Activated CD4-positive, alpha-beta T cell treated with anti-CD3 and anti-CD28 coated beads, Interleukin-2, amount 50 U/mL, for 48 hours (primary cell): ENCODE data around the gene BANP.
"Not testable (repeated sequence)": the region's sequence is repeated elsewhere in the genome, so short reads cannot be mapped to it uniquely, and the experiment has no call there.

Source experiments
- DNase-seq, 2 experiments: peaks; one replicate each; pipeline ENCODE4 v3.0.0-alpha.2; 2020

Gene BANP, protein sequence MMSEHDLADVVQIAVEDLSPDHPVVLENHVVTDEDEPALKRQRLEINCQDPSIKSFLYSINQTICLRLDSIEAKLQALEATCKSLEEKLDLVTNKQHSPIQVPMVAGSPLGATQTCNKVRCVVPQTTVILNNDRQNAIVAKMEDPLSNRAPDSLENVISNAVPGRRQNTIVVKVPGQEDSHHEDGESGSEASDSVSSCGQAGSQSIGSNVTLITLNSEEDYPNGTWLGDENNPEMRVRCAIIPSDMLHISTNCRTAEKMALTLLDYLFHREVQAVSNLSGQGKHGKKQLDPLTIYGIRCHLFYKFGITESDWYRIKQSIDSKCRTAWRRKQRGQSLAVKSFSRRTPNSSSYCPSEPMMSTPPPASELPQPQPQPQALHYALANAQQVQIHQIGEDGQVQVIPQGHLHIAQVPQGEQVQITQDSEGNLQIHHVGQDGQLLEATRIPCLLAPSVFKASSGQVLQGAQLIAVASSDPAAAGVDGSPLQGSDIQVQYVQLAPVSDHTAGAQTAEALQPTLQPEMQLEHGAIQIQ

GRCh38 chr16:87950765-87951551, at the start of gene BANP:
BANP (plus strand) TSS chr16:87951434; CDS start chr16:87975116, 23,682 bp downstream.
- DNase-seq, result peak; percentile 96 to 97

DNA sequence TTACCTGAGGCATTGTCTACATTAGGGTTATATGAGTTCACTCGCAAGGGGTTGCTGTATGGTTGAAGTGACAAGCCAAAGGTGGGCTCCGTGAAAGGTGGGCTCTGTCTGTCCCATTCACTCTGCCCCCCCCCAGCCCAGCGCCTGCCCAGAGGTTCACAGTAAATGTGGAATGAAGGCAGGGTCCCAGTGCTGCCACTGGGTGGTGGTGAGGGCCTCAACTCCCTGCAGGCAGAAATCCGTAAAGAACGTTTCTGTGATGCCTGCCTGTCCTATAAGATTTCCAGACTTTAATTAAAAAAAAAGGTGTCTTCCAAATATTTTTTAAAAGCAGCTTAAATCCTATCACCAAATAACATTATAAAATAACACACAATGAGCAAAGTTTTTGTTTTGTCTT, 46.3 kb upstream of the BANP start:
- DNase-seq, result not testable (repeated sequence)

DNA sequence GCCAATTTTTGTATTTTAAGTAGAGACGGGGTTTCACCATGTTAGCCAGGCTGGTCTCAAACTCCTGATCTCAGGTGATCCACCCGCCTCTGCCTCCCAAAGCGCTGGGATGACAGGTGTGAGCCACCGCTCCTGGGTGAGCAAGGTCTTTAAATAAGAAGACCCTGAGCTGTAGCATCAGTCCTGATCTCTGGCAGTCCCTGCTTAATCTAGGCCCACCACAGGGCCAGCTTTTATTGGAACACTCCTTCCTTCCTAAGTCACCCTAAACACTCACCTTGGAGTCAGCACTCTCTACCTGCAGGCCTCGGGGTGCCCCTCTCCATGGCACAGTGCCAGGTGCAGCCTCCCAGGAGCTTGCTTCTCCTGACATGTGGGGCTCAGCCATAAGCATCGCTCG, 45.7 kb upstream of the BANP start:
- not testable (repeated sequence) for DNase-seq

DNA sequence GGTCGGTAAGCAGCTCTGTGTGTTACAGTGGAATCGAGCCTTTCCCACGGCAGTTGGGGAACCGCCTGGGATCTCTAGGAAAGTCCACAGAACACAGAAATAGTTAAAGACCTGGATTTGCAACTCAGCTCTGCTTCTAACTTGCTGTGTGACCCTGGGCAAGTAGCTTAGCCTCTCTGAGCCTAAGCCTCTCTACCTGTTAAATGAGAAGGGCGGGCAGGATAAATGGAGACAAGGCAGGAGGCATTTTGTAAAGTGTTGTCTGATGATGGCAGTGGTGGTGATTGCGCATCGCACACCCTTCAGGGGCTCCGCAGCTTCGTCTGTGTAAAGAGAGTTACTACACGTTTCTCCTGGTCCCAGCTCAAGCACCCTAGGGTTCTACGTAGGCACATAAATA, 43.1 kb upstream of the BANP start:
- DNase-seq, result not testable (repeated sequence)

DNA sequence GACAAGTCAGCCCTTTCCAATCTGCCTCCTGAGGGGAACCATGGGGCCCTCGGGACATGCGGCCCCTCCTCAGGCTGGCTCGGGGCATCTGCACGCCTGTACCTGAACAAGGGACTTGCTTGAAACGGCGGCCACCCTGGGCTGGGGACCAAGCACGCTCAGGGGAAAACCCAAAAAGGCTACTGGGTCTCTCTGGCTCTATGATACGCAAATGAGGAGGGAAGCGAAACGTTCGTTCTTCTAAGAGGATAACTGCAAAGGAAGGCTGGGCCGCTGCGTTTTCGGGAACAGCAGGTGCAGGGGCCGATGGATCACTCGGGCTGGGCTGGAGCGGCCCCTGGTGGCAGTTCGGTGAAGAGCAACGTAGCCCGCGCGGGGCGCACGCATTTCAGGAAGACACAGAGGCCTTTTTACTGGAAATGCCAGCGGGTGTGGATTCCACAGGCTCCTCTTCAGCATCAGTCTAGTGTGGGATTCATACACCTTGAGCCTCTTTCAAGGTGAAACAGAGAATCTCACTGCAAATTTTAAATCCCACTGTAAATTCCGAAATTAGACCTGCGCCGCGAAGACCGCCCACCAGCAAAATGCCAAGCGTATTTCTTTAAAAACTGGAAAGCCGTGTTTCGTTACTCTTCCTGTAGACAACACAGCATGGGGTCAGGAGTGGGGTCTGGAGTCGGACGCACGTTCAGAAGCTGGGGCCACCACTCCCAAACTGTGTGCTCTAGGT, 41.9 kb upstream of the BANP start:
- peak; percentile 93 to 95 for DNase-seq

DNA sequence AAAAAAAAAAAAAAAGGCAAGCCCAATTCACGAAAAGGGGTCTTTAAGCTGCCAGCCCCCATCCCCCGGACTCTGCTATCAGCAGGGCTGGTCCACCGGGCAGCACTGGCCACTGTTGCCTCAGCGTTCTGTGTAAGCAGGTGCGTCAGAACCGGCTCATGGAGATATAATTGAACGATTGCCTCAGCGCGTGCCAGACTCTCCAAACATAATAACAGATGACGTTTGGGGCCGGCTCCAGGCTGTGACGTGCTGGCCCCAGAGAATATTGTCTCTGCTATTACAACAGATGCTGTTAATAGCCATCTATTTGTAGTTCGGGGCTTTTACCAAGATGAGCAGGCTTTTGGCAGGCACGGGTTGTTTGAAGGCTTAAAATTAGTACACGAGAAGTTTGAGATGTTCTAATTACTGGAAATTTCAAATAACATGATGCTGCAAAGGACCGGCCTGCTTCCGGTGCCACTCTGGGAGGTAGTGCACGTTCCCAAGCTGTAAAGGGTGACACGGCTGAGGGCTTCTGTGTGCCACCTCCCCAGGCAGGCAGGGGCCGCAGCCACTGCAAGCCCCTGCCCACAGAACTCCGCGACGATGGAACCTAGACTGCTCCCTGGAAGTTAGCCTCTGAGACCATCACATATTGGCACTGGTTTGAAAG, 40.0 kb upstream of the BANP start:
- not testable (repeated sequence) for DNase-seq

- not testable (repeated sequence) for DNase-seq
These were observed 38.5 kb upstream of the BANP start for GRCh38 chr16:87912691-87913090.

DNA sequence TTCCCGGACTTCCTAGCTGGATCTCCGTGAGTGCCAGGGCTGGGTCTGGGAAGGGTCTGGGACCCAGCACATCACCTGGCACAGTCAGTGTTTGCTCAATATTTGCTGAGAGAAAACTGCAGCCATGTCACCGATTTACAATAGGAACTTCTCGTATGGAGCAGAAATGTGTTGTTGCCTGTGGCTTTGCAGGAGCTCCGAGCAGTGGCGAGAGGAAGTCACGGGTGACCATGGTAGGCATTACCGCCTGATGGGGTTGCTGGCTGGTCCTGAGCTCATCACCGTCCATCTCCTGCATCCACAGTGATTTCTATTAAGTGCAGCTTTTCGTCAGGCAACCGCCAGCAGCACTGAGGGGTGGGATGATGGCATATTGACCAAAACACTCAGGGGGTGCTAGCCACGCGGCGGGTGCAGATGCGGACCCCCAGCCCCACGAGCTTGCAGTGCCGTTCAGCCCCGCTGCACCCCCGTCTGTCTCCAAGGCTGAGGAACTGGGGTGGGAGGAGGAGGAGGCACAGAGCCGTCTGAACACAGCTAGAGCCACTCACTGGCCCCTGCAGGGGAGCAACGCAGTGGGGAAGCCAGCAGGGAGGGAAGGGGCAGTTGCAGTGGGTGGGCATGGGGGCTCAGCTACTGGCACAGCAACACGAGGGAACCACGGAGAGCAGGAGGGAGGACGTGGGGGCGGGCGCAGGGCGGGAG, 37.1 kb upstream of the BANP start:
- DNase-seq, result not testable (repeated sequence)

- DNase-seq, result no peak
These were observed 36.4 kb upstream of the BANP start for GRCh38 chr16:87914812-87915211.

DNA sequence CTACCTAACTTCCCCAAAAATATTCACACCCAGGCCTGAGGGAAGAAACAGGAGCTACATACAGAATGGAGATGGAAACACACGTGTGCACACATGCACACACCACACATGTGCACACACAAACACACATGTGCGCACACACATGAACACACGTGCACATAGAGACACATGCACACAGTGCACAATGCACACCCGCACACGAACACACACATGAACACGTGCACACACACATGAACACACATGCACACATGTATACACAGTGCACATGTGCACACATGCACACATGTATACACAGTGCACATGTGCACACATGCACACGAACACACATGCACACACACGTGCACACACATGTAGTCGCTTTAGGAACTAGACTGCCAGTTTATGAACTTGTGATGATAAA, 33.7 kb upstream of the BANP start:
- no peak for DNase-seq

DNA sequence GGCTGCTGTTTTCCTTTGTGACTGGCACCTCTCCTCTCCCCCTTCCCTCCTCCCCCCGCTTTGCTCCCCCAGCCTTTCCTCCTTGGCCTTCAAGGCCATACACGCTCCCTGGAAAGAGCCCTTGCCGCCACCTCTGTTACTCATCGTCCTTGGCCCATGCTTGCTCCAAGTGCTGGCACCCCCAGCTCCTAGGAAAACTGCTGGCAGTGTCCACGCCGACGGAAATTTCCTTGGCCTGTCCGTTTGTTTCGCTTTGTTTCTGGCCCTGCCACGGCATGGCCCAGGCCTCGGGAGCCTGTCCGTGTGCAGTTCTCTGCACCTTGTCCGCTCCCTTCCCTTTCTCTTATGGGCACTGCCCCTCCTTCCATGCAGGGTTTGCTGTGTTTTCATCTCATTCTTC, 32.9 kb upstream of the BANP start:
- DNase-seq, result no peak

GRCh38 chr16:87918866-87919680, 32.2 kb upstream of the BANP start:
- no peak for DNase-seq

DNA sequence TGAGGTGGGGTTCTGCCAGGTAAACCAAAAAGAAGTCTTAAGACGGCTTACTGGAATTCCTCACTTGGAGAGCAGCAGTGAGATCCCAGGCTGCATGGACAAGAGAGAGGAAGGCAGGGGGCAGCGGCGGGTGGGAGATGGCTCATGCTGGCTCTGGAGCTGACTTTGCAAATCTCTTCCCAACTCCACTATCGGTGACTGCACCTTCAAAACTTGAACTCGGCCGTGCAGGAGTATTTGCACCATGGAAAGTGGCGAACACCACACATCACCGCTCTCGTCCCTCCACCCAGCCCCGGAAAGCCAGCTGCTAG, 31.6 kb upstream of the BANP start:
- no peak for DNase-seq

- no peak for DNase-seq
These were observed 29.9 kb upstream of the BANP start for GRCh38 chr16:87921236-87921773.

GRCh38 chr16:87922250-87922871, 28.9 kb upstream of the BANP start:
- DNase-seq, result no peak

GRCh38 chr16:87924041-87924810, 27.0 kb upstream of the BANP start:
- no peak for DNase-seq

DNA sequence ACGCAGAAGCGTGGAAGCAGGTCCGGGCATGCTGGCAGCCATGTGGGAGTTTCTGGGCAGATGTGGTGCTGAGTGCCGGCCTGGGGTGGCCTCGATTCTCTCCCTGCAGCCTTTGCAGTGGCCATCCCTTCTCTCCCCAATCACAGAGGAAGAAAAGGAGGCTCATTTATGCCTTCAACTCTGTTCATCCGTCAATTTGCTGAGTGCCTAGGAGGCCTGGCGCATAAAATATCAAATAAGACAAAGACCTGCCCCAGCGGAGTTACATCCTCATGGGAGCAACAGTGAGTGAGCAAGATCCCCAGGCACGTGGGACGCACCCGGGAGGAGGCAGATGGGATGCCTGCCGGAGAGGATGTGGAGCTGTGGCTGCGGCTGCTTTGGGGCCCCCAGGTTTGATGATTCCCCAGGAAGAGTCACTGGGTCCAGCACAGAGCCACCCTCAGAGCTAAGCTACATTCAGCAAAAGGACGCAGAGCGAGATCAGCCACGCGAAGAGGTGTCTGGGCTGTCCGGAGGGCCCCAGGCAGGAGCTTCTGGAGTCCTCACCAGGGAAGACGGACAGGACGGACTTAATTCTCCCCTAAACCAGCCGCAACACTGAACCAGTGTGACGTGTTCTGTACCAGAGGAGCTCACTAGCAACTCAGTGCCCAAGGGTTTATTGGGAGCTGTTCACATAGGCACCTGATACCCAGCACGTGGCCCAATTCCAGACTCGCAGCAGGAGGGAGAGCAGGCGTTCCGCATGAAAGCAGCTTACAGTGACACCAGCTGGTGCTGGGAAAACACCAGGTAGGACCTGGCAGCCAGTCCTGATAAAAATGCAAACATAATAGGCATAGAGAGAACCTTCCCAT, 26.2 kb upstream of the BANP start:
- DNase-seq, result no peak
